Measurements from ENCODE around the gene NT5C3A.

DNA sequence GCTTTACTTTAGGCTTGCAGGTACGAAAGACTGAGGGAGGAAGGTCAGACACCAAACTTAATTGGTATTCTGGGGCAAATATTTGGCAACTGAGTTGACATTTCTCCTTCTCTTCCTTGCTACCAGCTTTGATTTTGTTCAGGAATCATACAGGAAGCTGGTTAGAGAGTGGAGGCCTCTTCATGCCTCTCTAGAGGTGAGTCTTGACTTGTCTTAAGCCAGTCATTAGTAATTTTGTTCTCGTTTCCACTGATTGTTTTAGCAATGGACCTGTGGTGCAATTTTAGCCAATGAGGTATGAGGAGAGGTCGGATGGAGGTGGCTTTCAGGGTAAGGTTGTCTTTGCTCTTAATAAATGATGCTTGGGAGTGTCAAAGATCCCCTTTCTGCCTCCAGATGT, 49.0 kb upstream of the NT5C3A start:
- no peak for TF ChIP-seq EZH2 (IDR thresholded peaks at IDR 0.05; ENCODE audit: insufficient read depth, poor library complexity, severe bottlenecking)
- no peak for TF ChIP-seq EZH2phosphoT487 (IDR thresholded peaks at IDR 0.05; ENCODE audit: insufficient read depth, low read depth)
